Activated CD8-positive, alpha-beta memory T cell treated with anti-CD3 and anti-CD28 coated beads, Interleukin-2, amount 50 U/mL, for 24 hours (primary cell): Measurements from ENCODE around the gene PLPP6.

Source experiments
- DNase-seq: peaks from one replicate; pipeline ENCODE4 v3.0.0-alpha.2; 2020; ENCODE audit errors: extremely low read depth

PLPP6 gene

GRCh38 chr9:4662989-4663792 is 1.1 kb downstream of the PLPP6 start:
- DNase-seq: no peak

- DNase-seq: no peak
These were observed 1.9 kb downstream of the PLPP6 start for GRCh38 chr9:4663956-4664355.

DNA sequence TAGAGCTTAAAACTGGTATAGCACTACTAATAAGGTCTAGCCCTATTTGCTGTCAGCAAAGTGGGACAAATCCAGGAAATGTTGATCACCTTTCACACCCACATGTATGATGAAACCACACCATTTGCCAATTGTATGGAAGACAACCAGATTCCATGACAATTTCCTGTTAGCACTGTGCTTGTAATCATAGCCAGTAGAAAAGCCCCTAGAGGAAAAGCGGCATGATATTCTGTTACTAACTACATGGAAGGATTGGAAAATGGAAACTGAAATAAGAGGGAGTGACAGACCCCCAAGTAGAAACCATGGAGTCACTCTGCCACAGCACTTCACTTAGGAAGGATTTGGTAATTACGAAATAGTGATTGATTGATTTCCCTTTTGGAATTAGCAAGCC is 3.3 kb downstream of the PLPP6 start:
- no peak for DNase-seq

DNA sequence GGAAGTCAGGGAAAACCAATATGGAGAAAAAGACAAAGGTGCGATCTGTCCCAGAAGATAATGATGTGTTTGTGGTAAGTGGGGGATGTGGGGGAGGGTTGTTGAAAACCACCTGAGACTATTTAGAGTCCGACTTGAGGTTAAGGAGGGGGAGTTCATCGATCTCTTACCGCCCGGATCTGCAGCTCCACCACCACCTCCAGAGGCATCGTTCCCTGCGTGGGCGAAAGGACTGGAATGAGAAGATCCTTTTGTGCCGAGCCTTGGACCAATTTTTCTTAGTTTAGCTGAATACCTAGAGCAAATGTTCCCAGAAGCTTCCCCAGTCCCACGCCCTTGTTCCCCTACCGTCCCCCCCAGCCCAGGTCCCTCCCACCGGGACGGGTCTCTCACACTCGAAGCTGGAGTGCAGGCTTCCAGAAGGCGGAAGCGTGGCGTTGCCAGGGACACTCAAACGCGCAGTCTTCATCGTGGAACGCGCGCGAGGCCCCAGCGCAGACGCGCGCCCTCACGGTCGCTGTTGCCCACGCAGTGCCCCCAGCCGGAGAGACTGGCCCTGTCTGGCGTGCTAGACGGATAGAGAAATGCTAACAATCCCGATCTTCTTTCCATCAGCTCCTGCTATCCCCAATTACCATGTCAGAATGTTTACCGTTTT is 4.1 kb downstream of the PLPP6 start, which contains the start of gene SPATA6L:
Gene SPATA6L, minus strand, starts transcription at position 439 of the 658 bp plus-strand sequence. Its CDS starts 230 bp downstream, at position 209.
- DNase-seq: no peak

DNA sequence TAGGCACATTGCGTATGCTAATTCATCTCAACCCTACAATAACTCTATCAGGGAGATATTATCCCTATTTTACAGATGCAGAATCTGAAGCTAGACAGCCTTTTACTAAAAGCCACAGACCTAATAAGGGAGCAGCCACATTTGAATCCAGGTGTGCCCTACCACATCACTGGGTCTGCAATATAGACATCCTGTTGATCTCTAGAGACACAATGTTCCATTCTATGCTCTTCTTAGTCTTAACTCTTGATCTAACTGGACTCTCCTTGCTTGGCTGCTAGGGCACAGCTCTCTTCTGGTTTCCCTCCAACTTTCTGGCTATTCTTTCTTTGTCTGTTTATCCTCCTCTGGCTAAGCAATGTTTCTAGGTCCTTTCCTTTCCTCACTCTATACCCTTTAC is 5.6 kb downstream of the PLPP6 start:
- DNase-seq: no peak

DNA sequence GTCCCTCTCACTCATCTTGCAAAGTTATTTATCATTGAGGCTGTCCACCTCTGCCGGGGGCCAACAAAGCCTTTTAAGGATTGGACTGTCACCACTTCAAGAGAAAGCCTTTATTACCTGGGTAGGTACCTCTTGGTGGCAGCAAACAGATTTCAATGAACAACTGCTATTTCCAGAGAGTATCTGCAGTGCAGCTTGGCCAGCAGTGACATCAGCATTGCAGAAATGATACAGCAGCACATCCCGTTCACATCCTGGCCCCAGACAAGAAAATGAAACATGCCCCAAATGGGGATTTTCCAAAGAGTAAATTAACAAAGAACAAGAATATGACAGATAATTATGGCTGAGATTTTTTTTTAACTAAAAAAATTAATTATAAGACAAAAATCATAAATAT is 6.5 kb downstream of the PLPP6 start:
- no peak for DNase-seq

DNA sequence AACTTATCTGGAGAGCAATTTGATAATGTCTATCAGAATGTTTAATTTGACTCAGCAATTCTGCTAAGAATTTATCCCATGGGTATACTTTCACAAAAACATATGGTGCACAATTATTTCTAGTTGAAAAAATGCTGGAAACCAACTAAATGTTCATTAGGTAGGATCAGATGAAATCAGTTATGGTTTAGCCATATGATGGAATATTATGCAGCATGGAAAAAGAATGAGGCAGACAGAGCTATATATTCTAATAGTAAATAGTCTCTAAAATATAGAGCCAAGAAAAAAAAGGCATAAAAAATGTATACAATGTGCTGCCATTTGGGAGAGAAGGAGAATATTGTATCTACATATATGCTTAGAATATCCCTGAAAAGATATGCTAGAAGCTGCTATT is 7.8 kb downstream of the PLPP6 start:
- no peak for DNase-seq

- no peak for DNase-seq
These were observed 8.5 kb downstream of the PLPP6 start for GRCh38 chr9:4670591-4670990.

- no peak for DNase-seq
These were observed 9.6 kb downstream of the PLPP6 start for GRCh38 chr9:4671737-4672136.

- DNase-seq: no peak
These were observed 12.7 kb downstream of the PLPP6 start for GRCh38 chr9:4674783-4675182.

GRCh38 chr9:4677392-4677791 is 15.3 kb downstream of the PLPP6 start:
- DNase-seq: no peak

DNA sequence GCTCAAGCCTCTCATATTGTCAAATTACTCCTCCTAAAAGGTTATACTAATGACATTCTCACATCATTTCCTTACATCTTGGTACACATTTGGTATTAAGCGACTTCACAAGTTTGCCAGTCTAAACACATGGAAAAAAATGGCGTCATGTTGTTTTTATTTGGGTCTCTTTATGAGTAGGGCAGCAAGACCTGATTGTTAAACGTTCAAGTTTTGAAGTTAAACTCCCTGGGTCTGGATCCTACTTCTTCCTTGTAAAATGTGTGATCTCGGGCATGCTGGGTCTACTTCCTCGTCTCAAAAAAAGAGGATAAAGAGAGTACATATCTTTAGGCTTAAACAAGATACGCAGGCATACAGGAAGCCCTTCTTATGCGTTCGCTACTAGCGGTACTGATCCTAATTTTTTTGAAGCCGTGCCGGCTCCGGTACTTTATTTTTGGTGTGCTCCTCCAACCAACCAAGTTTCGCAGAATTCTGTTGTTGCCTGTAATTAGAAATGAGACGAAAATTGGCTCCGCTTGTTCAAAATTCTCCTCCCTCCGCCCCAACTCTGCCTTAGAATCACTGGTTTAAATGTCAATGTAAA is 16.7 kb downstream of the PLPP6 start:
- no peak for DNase-seq

- DNase-seq: peak; percentile 98
These were observed 17.4 kb downstream of the PLPP6 start, which contains the start of gene CDC37L1 for GRCh38 chr9:4679268-4680172. Gene CDC37L1 (plus strand): TSS chr9:4679569. CDS start chr9:4679768, 199 bp downstream.

DNA sequence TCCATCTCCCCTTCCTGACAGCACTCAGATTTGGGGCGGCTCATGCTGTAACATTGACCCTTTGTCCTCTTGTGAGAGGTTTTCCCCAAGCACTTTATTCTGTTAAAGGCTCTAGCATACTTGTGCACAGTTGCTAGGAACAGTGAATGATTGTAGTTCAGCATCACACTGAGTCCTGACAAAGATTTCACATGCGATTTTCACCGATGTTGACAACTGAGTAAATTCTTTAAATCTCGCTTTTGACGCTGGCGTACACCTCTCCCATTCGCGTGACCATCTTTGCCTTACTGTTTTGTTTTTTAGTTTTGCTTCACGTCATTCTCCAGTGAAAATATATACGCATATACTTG is 18.1 kb downstream of the PLPP6 start:
- no peak for DNase-seq

- DNase-seq: no peak
These were observed 18.7 kb downstream of the PLPP6 start for GRCh38 chr9:4680750-4681149.

DNA sequence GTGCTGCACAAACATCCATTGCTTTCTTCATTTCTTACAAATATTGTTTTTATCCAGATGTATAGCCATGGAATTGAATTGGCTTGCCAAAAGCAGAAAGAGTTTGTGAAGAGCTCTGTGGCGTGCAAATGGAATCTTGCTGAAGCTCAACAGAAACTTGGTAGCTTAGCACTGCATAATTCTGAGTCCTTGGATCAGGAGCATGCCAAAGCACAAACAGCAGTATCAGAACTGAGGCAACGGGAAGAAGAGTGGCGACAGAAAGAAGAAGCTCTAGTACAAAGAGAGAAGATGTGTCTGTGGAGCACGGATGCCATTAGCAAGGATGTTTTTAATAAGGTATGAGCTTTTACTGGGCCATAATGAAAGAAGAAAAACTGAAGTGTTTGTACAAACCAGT is 22.7 kb downstream of the PLPP6 start:
- no peak for DNase-seq

GRCh38 chr9:4686112-4686511 is 24.0 kb downstream of the PLPP6 start:
- no peak for DNase-seq

GRCh38 chr9:4686584-4686983 is 24.5 kb downstream of the PLPP6 start:
- DNase-seq: no peak

DNA sequence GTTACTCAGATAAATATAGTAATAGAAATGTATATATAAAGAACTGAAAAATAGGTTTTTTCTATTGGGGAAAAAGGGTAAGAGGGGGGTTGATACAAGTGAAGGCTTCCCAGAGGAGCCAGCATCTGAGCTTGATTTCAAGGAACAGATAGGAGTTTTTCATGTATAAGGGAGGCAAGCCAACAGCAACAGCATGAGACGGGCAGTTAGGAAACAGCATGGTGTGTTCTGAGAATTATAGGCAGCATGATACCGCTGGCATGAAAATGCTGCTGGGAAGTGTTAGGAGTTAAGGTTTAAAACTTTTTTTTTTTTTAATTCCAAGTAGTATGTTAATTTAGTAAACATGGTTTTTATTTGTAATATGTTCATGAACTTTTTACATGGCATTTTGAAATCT is 26.9 kb downstream of the PLPP6 start:
- DNase-seq: no peak

DNA sequence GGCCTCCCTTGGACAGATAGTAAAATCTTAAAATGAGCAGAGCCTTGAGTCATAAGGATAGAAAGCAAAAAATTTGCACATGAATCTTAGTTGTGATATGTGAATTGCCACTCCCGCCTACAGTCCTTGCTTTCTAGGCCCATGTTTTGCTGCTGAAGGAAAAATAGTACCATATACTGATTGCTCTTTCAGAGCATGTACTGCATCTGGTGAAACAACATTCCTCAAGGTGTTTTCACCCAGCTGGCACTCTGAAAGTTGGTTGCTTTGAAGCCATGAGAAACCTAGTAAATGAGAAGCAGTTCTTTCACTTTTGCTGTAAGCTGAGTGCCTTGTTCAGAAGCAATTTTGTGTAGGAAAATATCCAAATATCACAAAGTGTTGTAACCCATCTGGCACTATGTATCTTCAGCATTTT is 27.6 kb downstream of the PLPP6 start:
- no peak for DNase-seq

- no peak for DNase-seq
These were observed 28.1 kb downstream of the PLPP6 start for GRCh38 chr9:4690144-4690543.

DNA sequence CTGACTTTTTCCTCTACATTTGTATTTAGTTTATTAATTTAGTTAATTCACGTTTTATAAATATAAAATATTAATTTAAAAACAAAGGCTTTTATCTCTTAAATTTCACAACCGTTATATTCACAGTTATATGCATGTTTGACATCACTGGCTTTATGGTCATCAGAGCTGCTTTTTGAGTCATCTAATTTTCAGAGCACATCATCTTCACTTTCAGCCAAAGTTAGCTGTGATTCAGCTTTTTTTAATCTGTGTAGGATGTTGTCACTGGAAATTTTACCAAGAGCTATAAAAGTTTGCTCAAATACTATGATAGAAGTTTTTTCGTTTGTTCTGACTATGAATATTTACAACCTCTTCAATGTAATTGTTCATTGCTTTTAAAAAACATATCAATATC is 29.7 kb downstream of the PLPP6 start:
- DNase-seq: no peak
